Medulla oblongata (tissue), 1 donor: Measurements from ENCODE around the gene DDN.

Source experiments
- DNase-seq: peaks from one replicate; pipeline ENCODE4 v3.0.0-alpha.2; 2015; ENCODE audit errors: extremely low spot score

DDN gene

GRCh38 chr12:49013428-49013827, 14.3 kb upstream of the DDN start:
- no peak for DNase-seq

- no peak for DNase-seq
Measured at GRCh38 chr12:49012739-49013138, 13.6 kb upstream of the DDN start.

- DNase-seq: no peak
Measured at GRCh38 chr12:49010092-49010668, 11.0 kb upstream of the DDN start.

DNA sequence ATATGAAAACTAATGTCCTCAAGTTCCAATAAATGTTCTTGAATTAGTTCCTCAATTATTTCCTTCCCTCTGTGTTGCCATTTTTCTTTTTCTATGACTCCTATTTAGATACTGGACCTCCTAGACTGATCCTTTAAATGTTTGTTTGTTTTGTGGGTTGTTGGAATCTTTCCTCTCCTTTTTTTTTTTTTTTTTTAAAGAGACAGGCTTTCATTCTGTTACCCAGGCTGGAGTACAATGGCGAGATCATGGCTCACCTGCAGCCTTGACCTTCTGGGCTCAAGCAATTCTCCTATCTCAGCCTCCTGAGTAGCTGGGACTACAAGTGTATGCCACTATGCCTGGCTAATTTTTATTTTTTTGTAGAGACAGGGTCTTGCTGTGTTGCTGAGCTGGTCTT, 9.8 kb upstream of the DDN start:
- DNase-seq: no peak

DNA sequence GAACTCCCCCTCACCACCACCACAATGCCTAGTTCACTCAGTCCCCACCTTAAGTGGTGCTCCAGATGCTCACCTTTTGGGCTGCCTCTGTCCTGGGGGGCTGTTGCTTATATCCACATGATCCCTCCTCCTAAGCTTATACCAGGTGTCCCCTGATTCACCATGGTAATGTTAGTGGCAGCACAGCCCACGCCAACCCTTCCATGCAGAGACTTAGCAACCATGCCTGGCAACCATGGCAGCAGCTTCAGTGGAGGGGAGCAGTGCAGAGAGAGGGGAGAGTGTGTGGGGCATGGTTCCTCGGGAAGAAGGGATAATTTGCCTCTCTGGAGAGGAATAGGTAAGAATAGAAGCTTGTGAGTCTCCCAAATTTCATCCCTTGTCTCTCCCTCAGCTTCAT, 1.2 kb upstream of the DDN start:
- DNase-seq: no peak

- no peak for DNase-seq
Measured at GRCh38 chr12:48998497-48999353, 450 bp downstream of the DDN start.

GRCh38 chr12:48997719-48998496, 1.3 kb downstream of the DDN start:
- DNase-seq: no peak

DNA sequence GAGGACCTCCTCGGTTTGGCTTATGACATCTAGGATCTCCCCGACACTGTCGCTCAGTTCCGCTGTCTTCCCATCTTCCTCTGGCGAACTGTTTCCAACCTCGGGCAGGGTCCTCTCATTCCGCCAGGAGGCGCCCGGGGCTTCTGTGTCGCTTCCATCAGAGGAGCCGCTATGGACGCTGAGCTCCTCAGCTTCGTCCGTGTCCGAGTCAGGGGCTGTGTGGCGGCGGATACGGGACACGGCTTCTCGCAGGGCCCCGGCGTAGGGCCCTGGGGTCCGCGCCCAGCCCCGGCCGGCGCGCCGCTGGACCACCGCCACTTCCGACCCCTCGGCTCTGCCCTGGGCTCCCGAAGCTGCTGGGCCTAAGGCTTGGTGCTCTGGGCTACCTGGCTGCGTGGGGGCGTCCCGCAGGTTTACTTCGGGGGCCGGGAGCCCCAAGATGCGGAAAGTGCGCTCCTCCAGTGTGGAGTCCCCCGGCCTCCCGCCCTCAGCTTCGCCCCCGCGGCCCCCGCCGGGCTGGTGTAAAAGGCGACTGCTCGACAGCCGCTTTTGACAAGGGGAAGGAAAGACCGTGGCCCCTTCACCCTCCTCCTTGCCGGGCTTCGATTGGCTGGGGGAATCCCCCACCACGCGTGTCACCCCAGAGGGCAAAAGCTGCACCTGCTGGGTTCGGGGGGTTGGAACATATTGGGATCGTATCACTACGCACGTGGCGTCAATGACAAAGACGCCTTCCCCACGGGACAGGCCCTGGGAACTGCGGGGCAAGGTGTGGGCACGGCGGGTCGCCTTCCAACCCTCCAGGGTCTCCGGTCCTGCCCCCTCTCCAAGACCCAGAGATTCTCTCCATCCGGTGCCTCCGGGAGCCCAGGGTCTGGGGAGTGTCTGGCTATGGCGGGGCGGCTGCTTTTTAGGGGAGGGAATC, 2.1 kb downstream of the DDN start:
- DNase-seq: peak; percentile 85

GRCh38 chr12:48995086-48995879, 3.9 kb downstream of the DDN start:
- peak; percentile 78 for DNase-seq

GRCh38 chr12:48994224-48995085, 4.7 kb downstream of the DDN start:
- DNase-seq: no peak

GRCh38 chr12:48993787-48994186, 5.4 kb downstream of the DDN start:
- no peak for DNase-seq

DNA sequence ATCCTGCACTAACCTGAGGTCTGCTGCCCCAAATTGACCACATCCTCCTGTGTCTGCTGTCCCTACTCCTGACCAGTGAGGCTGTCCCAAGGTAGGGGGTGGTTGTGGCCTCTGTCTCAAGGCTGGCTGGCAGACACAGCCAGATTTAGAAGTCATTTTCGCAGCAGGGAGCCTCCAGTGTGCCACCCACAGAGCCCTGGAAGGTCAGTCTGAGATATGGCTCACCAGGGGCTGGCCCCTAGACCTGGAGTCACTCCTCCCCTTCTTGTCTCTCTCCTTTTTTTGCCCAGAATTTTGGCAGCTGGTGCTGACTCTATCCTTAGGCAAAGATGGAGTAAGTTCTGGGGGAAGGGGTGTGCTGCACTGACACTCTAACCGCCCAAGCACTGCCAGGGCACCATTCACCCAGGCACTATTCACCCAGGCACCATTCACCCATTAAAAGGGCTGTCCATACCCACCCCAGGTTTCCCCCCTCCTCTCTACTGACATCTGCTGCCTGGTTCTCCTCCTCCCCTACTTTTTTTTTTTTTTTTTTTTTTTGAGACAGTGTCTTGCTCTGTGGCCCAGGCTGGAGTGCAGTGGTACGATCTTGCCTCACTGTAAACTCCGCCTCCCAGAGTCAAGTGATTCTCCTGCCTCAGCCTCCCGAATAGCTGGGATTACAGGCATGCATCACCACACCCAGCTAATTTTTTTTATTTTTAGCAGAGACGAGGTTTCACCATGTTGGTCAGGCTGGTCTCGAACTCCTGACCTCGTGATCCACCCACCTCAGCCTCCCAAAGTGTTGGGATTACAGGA, 7.7 kb downstream of the DDN start:
- no peak for DNase-seq

DNA sequence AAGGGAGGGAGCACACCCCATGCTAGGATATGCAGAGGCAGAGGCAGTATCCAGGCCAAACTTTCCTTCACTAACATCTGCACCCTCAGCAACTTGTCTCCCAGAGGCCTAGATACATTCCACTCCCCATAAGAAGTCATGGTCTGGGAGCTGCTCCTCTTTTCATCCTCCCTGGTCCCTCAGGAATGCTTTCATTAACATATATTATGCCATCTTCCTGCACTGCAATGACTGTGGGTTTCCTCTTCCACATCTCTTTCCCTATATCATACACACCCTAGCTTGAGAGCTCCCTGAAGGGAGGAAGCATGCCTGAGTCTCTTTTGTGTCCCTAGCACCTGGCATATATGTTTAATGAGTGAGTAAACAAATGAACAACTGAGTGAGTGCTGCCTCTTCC, 8.6 kb downstream of the DDN start:
- no peak for DNase-seq

- peak; percentile 54 for DNase-seq
Measured at GRCh38 chr12:48988030-48988649, 11.0 kb downstream of the DDN start.

DNA sequence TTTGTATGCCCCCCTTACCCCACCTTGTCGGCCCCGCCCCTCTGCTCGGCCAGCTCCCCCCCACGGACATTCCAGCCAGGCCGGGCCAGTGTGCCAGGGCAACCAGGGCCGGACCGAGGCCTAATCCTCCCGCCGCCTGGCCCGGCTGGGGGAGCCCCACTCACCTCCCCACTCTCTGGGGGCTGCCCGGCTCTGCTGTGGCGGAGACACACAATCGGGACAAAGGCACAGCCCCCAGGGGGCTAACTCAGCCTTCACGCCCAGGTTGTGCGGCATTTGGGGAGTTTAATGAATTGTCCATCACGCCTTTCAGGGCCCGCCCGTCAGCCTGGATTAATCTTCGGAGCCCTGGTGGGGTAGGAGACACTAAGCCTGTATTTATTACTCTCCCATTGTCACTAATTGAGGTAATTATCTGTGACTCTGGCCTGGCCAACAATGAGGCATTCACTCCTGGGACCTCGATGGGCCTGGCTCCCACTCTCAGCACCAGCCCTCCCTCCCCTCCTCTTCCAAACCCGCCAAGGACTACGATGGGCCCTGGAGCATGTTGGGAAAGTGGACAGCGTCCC, 12.4 kb downstream of the DDN start:
- DNase-seq: no peak

GRCh38 chr12:48985901-48986300, 13.3 kb downstream of the DDN start:
- no peak for DNase-seq

DNA sequence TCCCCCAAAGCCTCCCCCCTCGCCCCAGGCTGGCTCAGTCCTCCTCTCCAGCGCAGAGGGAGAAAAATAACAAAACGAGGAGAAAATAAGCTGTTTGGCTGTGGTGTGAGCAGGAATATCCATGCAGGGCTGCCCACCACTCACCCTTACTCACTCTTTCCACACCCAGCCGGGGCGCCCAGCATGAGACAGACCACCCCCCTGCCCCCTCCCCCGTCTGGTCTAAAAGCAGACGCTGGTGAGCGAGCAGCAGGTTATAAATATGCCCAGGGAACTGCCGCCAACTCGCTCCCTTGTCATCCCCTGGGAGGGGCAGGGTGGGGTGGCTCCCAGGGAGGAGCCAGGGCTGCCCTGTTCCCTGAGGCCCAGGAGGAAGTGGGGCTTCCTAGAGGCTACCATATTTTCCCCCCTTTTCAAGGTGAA, 13.7 kb downstream of the DDN start:
- no peak for DNase-seq
